GM23338 (cell line): ENCODE data around the gene NABP1. TPM values are rescaled to one million over a fixed set of nuclear protein-coding genes. Genes with fewer than 3 reads are reported as not detected.

Experiments used
- ATAC-seq: fragments of 200-7000 bp; cut with Tn5 transposase; 3 replicates; pipeline ENCODE4 v1.9.1; 2020
- DNase-seq: peaks from one replicate; pipeline ENCODE4 v3.0.0-alpha.2; 2015; ENCODE audit warnings: low spot score
- H2AFZ ChIP-seq: fragments of 200-600 bp; sonication (generic); 2 replicates; pipeline ENCODE4 v1.8.0; 2016; ENCODE audit warnings: antibody characterized with exemption, mild to moderate bottlenecking, moderate library complexity
- H3F3A ChIP-seq: fragments of 200-600 bp; sonication (generic); replicated peaks from 2 replicates; pipeline ENCODE4 v1.8.0; 2017; ENCODE audit warnings: antibody characterized with exemption, mixed run types, low read depth
- H3K27ac ChIP-seq: fragments of 200-600 bp; sonication (generic); 2 replicates; pipeline ENCODE4 v1.6.1; 2016; ENCODE audit warnings: low read depth
- H3K27me3 ChIP-seq: fragments of 200-600 bp; sonication (generic); 2 replicates; pipeline ENCODE4 v1.8.0; 2016; ENCODE audit warnings: mild to moderate bottlenecking, mixed run types, moderate library complexity; ENCODE audit not compliant: insufficient read depth
- H3K36me3 ChIP-seq: fragments of 200-600 bp; sonication (generic); 2 replicates; pipeline ENCODE4 v1.8.0; 2016; ENCODE audit warnings: mild to moderate bottlenecking; ENCODE audit not compliant: insufficient read depth
- H3K4me1 ChIP-seq: fragments of 200-600 bp; sonication (generic); 2 replicates; pipeline ENCODE4 v1.8.0; 2016; ENCODE audit warnings: mild to moderate bottlenecking, moderate library complexity; ENCODE audit not compliant: insufficient read depth
- H3K4me2 ChIP-seq: fragments of 200-600 bp; sonication (generic); 2 replicates; pipeline ENCODE4 v1.7.1; 2017; ENCODE audit warnings: mixed run types
- H3K4me3 ChIP-seq: fragments of 200-600 bp; sonication (generic); 2 replicates; pipeline ENCODE4 v1.6.1; 2016; ENCODE audit warnings: mixed run types
- H3K79me2 ChIP-seq: fragments of 200-600 bp; sonication (generic); replicated peaks from 2 replicates; pipeline ENCODE4 v1.8.0; 2017; ENCODE audit warnings: mild to moderate bottlenecking; ENCODE audit not compliant: insufficient read depth
- H3K9me2 ChIP-seq: fragments of 200-600 bp; sonication (generic); 2 replicates; pipeline ENCODE4 v1.8.0; 2017; ENCODE audit not compliant: insufficient read depth
- H4K20me1 ChIP-seq: fragments of 200-600 bp; sonication (generic); replicated peaks from 2 replicates; pipeline ENCODE4 v1.8.0; 2017; ENCODE audit warnings: mild to moderate bottlenecking; ENCODE audit not compliant: insufficient read depth
- H3K27ac Mint-ChIP-seq: 2 replicates; pipeline ENCODE4 v1.8.0; 2020; ENCODE audit warnings: inconsistent platforms, mild to moderate bottlenecking, moderate library complexity, mixed read lengths
- H3K27me3 Mint-ChIP-seq: 3 replicates; pipeline ENCODE4 v1.8.0; 2022; ENCODE audit warnings: low read depth, mild to moderate bottlenecking, moderate library complexity, mixed read lengths, inconsistent platforms; ENCODE audit not compliant: insufficient read depth, poor library complexity
- H3K36me3 Mint-ChIP-seq: 3 replicates; pipeline ENCODE4 v1.8.0; 2021; ENCODE audit warnings: low read depth, mild to moderate bottlenecking, inconsistent platforms, moderate library complexity, mixed read lengths
- H3K4me1 Mint-ChIP-seq: 3 replicates; pipeline ENCODE4 v1.8.0; 2020; ENCODE audit warnings: mild to moderate bottlenecking, inconsistent platforms, mixed read lengths
- H3K4me3 Mint-ChIP-seq: 3 replicates; pipeline ENCODE4 v1.8.0; 2021; ENCODE audit warnings: moderate library complexity, mild to moderate bottlenecking, inconsistent platforms, mixed read lengths
- H3K9me3 Mint-ChIP-seq: 3 replicates; pipeline ENCODE4 v1.8.0; 2020; ENCODE audit warnings: moderate library complexity, mild to moderate bottlenecking, inconsistent platforms, mixed read lengths
- CREB1 ChIP-seq: fragments of 250-450 bp; sonication (Bioruptor Pico); IDR thresholded peaks from 2 replicates; pipeline ENCODE4 v1.5.0; 2020; ENCODE audit warnings: low read depth, mild to moderate bottlenecking, moderate library complexity
- CTCF ChIP-seq, 2 experiments: fragments of 200-600 bp in 1 of 2; sonication (generic) in 1 of 2; conservative IDR thresholded peaks; 2 replicates each; pipeline versions ENCODE4 v1.5.1 to v1.6.1; 2016 to 2017; ENCODE audit warnings: antibody characterized with exemption in 2 of 2, low read depth in 2 of 2, mild to moderate bottlenecking in 2 of 2, moderate library complexity in 1 of 2
- EZH2 ChIP-seq: fragments of 200-600 bp; sonication (generic); IDR thresholded peaks from one replicate; pipeline ENCODE4 v1.8.0; 2017; ENCODE audit warnings: antibody characterized with exemption, mild to moderate bottlenecking, low read depth; ENCODE audit not compliant: unreplicated experiment
- EZH2phosphoT487 ChIP-seq: fragments of 200-600 bp; sonication (generic); IDR thresholded peaks from one replicate; pipeline ENCODE4 v1.8.1; 2018; ENCODE audit warnings: antibody characterized with exemption; ENCODE audit not compliant: unreplicated experiment
- JUNB ChIP-seq: IDR thresholded peaks from one replicate; pipeline ENCODE4 v1.6.1; 2016; ENCODE audit warnings: antibody characterized with exemption; ENCODE audit not compliant: unreplicated experiment
- NANOG ChIP-seq: IDR thresholded peaks from 2 replicates; pipeline ENCODE4 v1.6.1; 2016; ENCODE audit warnings: antibody characterized with exemption, borderline replicate concordance
- REST ChIP-seq: IDR thresholded peaks from one replicate; pipeline ENCODE4 v1.6.1; 2018; ENCODE audit warnings: antibody characterized with exemption; ENCODE audit not compliant: unreplicated experiment
- STAT1 ChIP-seq: IDR thresholded peaks from one replicate; pipeline ENCODE4 v1.6.1; 2016; ENCODE audit warnings: antibody characterized with exemption; ENCODE audit not compliant: unreplicated experiment
- ZNF114 ChIP-seq: fragments of 250-450 bp; sonication (Bioruptor Pico); IDR thresholded peaks from 2 replicates; pipeline ENCODE4 v1.5.0; 2020; ENCODE audit warnings: mild to moderate bottlenecking, moderate library complexity
- polyA plus RNA-seq: library from polyadenylated mRNA; unstranded; fragments of >200 nt; fragmentation: Nextera tagmentation; extraction: Ambion mirVana; gene quantifications from 2 replicates; pipeline ENCODE4 v1.2.1, GENCODE V29; 2016
- total RNA-seq: library from RNA; depleted of rRNA; stranded (reverse); fragments of >200 nt; shearing (Covaris generic); gene quantifications from 2 replicates; pipeline ENCODE4 v1.2.3, GENCODE V29; 2014

Gene NABP1
- total and polyA plus RNA-seq, 2 experiments from 2014 or later: 5.2 to 5.6 TPM

- TF ChIP-seq CTCF (conservative IDR thresholded peaks at IDR 0.05; ENCODE audit: low read depth in 2 of 2) (no peak), NANOG (no peak), STAT1 (no peak)
Measured at GRCh38 chr2:191637182-191638078, 40.5 kb upstream of the NABP1 start (continued).

GRCh38 chr2:191638079-191638801 is 39.7 kb upstream of the NABP1 start:
- Histone ChIP-seq H3K9me2 (peaks cover 6% of the 10 kb centered on the region; the same call in 1 of the 2 replicates), H3K27ac (no peak overlapping the region), H3K4me3 (no peak overlapping the region), H3K4me2 (0 out of 2 replicates have a peak overlapping the region, but pooled peaks have one; percentile 46), H3K36me3 (no peaks in the 10 kb centered on the region), H3F3A (no peaks in the 10 kb centered on the region), H3K27me3 (no peaks in the 10 kb centered on the region), H3K79me2 (no peaks in the 10 kb centered on the region), H3K4me1 (peaks cover 18% of the 10 kb centered on the region; the same call in 1 of the 2 replicates), H2AFZ (peak overlapping the region; percentile 34; the same call in 1 of the 2 replicates), H4K20me1 (no peaks in the 10 kb centered on the region)
- Mint-ChIP-seq H3K4me1 (peaks cover 18% of the 10 kb centered on the region), H3K4me3 (no peak overlapping the region), H3K27me3 (peaks cover 3% of the 10 kb centered on the region), H3K36me3 (no peaks in the 10 kb centered on the region), H3K9me3 (no peaks in the 10 kb centered on the region), H3K27ac (peak overlapping the region; percentile 41)
- peak; percentile 3 for DNase-seq
- TF ChIP-seq CTCF (conservative IDR thresholded peaks at IDR 0.05; ENCODE audit: low read depth in 2 of 2) (no peak), ZNF114 (CRISPR knock-in tag) (no peak)
- ATAC-seq: peak; percentile 55

- Mint-ChIP-seq H3K9me3 (no peaks in the 10 kb centered on the region), H3K4me3 (no peak overlapping the region), H3K27ac (peak overlapping the region; percentile 41; the same call in 1 of the 2 replicates), H3K4me1 (peaks cover 18% of the 10 kb centered on the region), H3K36me3 (no peaks in the 10 kb centered on the region), H3K27me3 (peaks cover 3% of the 10 kb centered on the region)
- Histone ChIP-seq H4K20me1 (no peaks in the 10 kb centered on the region), H3K27me3 (no peaks in the 10 kb centered on the region), H3K4me3 (no peak overlapping the region), H3K4me1 (peaks cover 18% of the 10 kb centered on the region; the same call in 1 of the 2 replicates), H3F3A (no peaks in the 10 kb centered on the region), H3K79me2 (no peaks in the 10 kb centered on the region), H3K36me3 (no peaks in the 10 kb centered on the region), H2AFZ (no peak overlapping the region), H3K4me2 (no peak overlapping the region), H3K27ac (no peak overlapping the region), H3K9me2 (peaks cover 6% of the 10 kb centered on the region; the same call in 1 of the 2 replicates)
- ATAC-seq (no peak), DNase-seq (no peak)
- TF ChIP-seq EZH2 (no peak), CTCF (conservative IDR thresholded peaks at IDR 0.05; ENCODE audit: low read depth in 2 of 2) (no peak), STAT1 (no peak), JUNB (no peak), CREB1 (CRISPR knock-in tag) (no peak), REST (no peak), ZNF114 (CRISPR knock-in tag) (no peak), EZH2phosphoT487 (no peak)
Measured at GRCh38 chr2:191638802-191639172, 39.1 kb upstream of the NABP1 start.
